ENCODE data around the gene TTBK1.

- TF ChIP-seq CTCF (IDR thresholded peaks at IDR 0.05) (no peak), EP300 (IDR thresholded peaks at IDR 0.05) (no peak)
These were observed 22.0 kb upstream of the TTBK1 start for GRCh38 chr6:43221046-43221972.
